LoVo (cell line): Measurements from ENCODE around the gene ERC2.
"Not testable (repeated sequence)": the region's sequence is repeated elsewhere in the genome, so short reads cannot be mapped to it uniquely, and the experiment has no call there.

Source experiments
- DNase-seq: peaks from one replicate; pipeline ENCODE4 v3.0.0-alpha.2; 2016; ENCODE audit warnings: low spot score

ERC2 gene

GRCh38 chr3:56119575-56120349 lies 348.5 kb downstream of the ERC2 start:
- no peak for DNase-seq

- DNase-seq: no peak
These were observed 349.3 kb downstream of the ERC2 start for GRCh38 chr3:56118968-56119367.

GRCh38 chr3:56115698-56116097 lies 352.6 kb downstream of the ERC2 start:
- DNase-seq: no peak

GRCh38 chr3:56115199-56115598 lies 353.1 kb downstream of the ERC2 start:
- DNase-seq: no peak

GRCh38 chr3:56113908-56114307 lies 354.4 kb downstream of the ERC2 start:
- DNase-seq: no peak

GRCh38 chr3:56113231-56113630 lies 355.0 kb downstream of the ERC2 start:
- DNase-seq: no peak

GRCh38 chr3:56111606-56112304 lies 356.5 kb downstream of the ERC2 start:
- no peak for DNase-seq

- no peak for DNase-seq
These were observed 357.4 kb downstream of the ERC2 start for GRCh38 chr3:56110886-56111285.

GRCh38 chr3:56107157-56107556 lies 361.1 kb downstream of the ERC2 start:
- DNase-seq: no peak

- DNase-seq: no peak
These were observed 366.2 kb downstream of the ERC2 start for GRCh38 chr3:56102032-56102431.

- DNase-seq: no peak
These were observed 366.7 kb downstream of the ERC2 start for GRCh38 chr3:56101576-56101975.

GRCh38 chr3:56096999-56097398 lies 371.3 kb downstream of the ERC2 start:
- DNase-seq: no peak

- no peak for DNase-seq
These were observed 374.1 kb downstream of the ERC2 start for GRCh38 chr3:56094170-56094569.

- DNase-seq: no peak
These were observed 378.5 kb downstream of the ERC2 start for GRCh38 chr3:56089739-56090138.

GRCh38 chr3:56087451-56088053 lies 380.7 kb downstream of the ERC2 start:
- no peak for DNase-seq

GRCh38 chr3:56086355-56086754 lies 381.9 kb downstream of the ERC2 start:
- no peak for DNase-seq

GRCh38 chr3:56081246-56081645 lies 387.0 kb downstream of the ERC2 start:
- no peak for DNase-seq

- DNase-seq: no peak
These were observed 391.5 kb downstream of the ERC2 start for GRCh38 chr3:56076746-56077145.

- no peak for DNase-seq
These were observed 393.2 kb downstream of the ERC2 start for GRCh38 chr3:56075089-56075488.

GRCh38 chr3:56069766-56070165 lies 398.5 kb downstream of the ERC2 start:
- no peak for DNase-seq

GRCh38 chr3:56066405-56066804 lies 401.9 kb downstream of the ERC2 start:
- DNase-seq: not testable (repeated sequence)

GRCh38 chr3:56064684-56065083 lies 403.6 kb downstream of the ERC2 start:
- no peak for DNase-seq

- DNase-seq: no peak
These were observed 407.0 kb downstream of the ERC2 start for GRCh38 chr3:56061279-56061626.
